Hematopoietic multipotent progenitor cell treated with erythropoietin and hydrocortisone succinate and interleukin-3 and kit ligand, for 8 days (in vitro differentiated cells): ENCODE measurements around the gene TFAP2C.
"Not testable (repeated sequence)": the region's sequence is repeated elsewhere in the genome, so short reads cannot be mapped to it uniquely, and the experiment has no call there.

Experiments
- DNase-seq: peaks from one replicate; pipeline ENCODE4 v3.0.0-alpha.2; 2015

The TFAP2C gene

GRCh38 chr20:56617489-56617888 lies 11.6 kb upstream of the TFAP2C start:
- DNase-seq, result no peak

GRCh38 chr20:56621730-56622129 lies 7.4 kb upstream of the TFAP2C start:
- no peak for DNase-seq

- DNase-seq, result not testable (repeated sequence)
Observed at GRCh38 chr20:56623930-56624329, 5.2 kb upstream of the TFAP2C start.

- DNase-seq, result no peak
Observed at GRCh38 chr20:56624786-56625681, 4.1 kb upstream of the TFAP2C start.

- no peak for DNase-seq
Observed at GRCh38 chr20:56625837-56626236, 3.3 kb upstream of the TFAP2C start.

- DNase-seq, result peak; percentile 59
Observed at GRCh38 chr20:56626367-56627121, 2.6 kb upstream of the TFAP2C start.

GRCh38 chr20:56627122-56628014 lies 1.7 kb upstream of the TFAP2C start:
- no peak for DNase-seq

GRCh38 chr20:56628015-56628872 lies 862 bp upstream of the TFAP2C start:
- DNase-seq, result no peak

GRCh38 chr20:56629464-56630085 lies 469 bp downstream of the TFAP2C start:
- no peak for DNase-seq

- no peak for DNase-seq
Observed at GRCh38 chr20:56630086-56630493, 984 bp downstream of the TFAP2C start.

- DNase-seq, result no peak
Observed at GRCh38 chr20:56630506-56631317, 1.6 kb downstream of the TFAP2C start.

GRCh38 chr20:56631318-56631989 lies 2.3 kb downstream of the TFAP2C start:
- no peak for DNase-seq

- no peak for DNase-seq
Observed at GRCh38 chr20:56631990-56632327, 2.9 kb downstream of the TFAP2C start.

- DNase-seq, result no peak
Observed at GRCh38 chr20:56634307-56634706, 5.2 kb downstream of the TFAP2C start.

- no peak for DNase-seq
Observed at GRCh38 chr20:56634735-56635385, 5.8 kb downstream of the TFAP2C start.

GRCh38 chr20:56636716-56637115 lies 7.6 kb downstream of the TFAP2C start:
- no peak for DNase-seq

GRCh38 chr20:56637576-56637975 lies 8.5 kb downstream of the TFAP2C start:
- no peak for DNase-seq

GRCh38 chr20:56646599-56646998 lies 17.5 kb downstream of the TFAP2C start:
- DNase-seq, result no peak

- no peak for DNase-seq
Observed at GRCh38 chr20:56653211-56653610, 24.1 kb downstream of the TFAP2C start.

- no peak for DNase-seq
Observed at GRCh38 chr20:56656632-56657031, 27.5 kb downstream of the TFAP2C start.
